Upper lobe of right lung (tissue), 1 donor: ENCODE data around the gene SEMA6B. TPM values are rescaled to one million over a fixed set of nuclear protein-coding genes. Genes with fewer than 3 reads are reported as not detected.

Experiments used
- ATAC-seq: fragments of 200-7000 bp; cut with Tn5 transposase; one replicate; pipeline ENCODE4 v1.9.1; 2020; ENCODE audit warnings: mild to moderate bottlenecking, moderate library complexity
- DNase-seq: peaks from one replicate; pipeline ENCODE4 v3.0.0-alpha.2; 2020
- H3K27ac ChIP-seq: fragments of 200-600 bp; one replicate; pipeline ENCODE4 v1.8.0; 2022
- H3K27me3 ChIP-seq: fragments of 200-600 bp; one replicate; pipeline ENCODE4 v1.8.0; 2022; ENCODE audit warnings: mild to moderate bottlenecking
- H3K36me3 ChIP-seq: fragments of 200-600 bp; one replicate; pipeline ENCODE4 v1.8.0; 2022
- H3K4me1 ChIP-seq: fragments of 200-600 bp; one replicate; pipeline ENCODE4 v1.8.0; 2022
- H3K4me3 ChIP-seq: fragments of 200-600 bp; one replicate; pipeline ENCODE4 v1.8.0; 2022; ENCODE audit warnings: mild to moderate bottlenecking
- H3K9me3 ChIP-seq: fragments of 200-600 bp; one replicate; pipeline ENCODE4 v1.8.0; 2022
- CTCF ChIP-seq: fragments of 200-600 bp; IDR thresholded peaks from one replicate; pipeline ENCODE4 v1.8.0; 2022; ENCODE audit warnings: antibody characterized with exemption
- intact Hi-C: fragments of 100-400 bp; cut with DNase I; formaldehyde crosslinking; loops from one replicate; pipeline ENCODE4 v1.11.0; 2022
- total RNA-seq: library from RNA; stranded (reverse); fragmentation: NEBNext Ultra II Directional; extraction: Animal tissue kit (Norgen Biotek cat#: 25700); gene quantifications from one replicate; pipeline ENCODE4 v1.2.1, GENCODE V29; 2021
- donor health status: DM: no; HTN: yes; CAD: no; lungs with severe emphysema.

Gene SEMA6B
- total RNA-seq, 1 donor from 2014 or later, result 20.3 TPM

- peaks cover 79% of the 10 kb centered on the region for H3K36me3 ChIP-seq
- no peaks in the 10 kb centered on the region for H3K9me3 ChIP-seq
- no peak overlapping the region for H3K27ac ChIP-seq
- H3K4me1 ChIP-seq, result no peaks in the 10 kb centered on the region
- no peaks in the 10 kb centered on the region for H3K27me3 ChIP-seq
- intact Hi-C loops, result no loop called here
- no peak for ATAC-seq
- no peak overlapping the region for H3K4me3 ChIP-seq
- no peak for DNase-seq
- TF ChIP-seq CTCF, result no peak
Measured at GRCh38 chr19:4493929-4494690, 65.4 kb downstream of the SEMA6B start.

GRCh38 chr19:4493104-4493928 lies 66.2 kb downstream of the SEMA6B start:
- H3K36me3 ChIP-seq, result peaks cover 76% of the 10 kb centered on the region
- ATAC-seq (no peak), DNase-seq (no peak)
- TF ChIP-seq CTCF, result no peak
- H3K27ac ChIP-seq, result no peak overlapping the region
- H3K27me3 ChIP-seq, result no peaks in the 10 kb centered on the region
- no peaks in the 10 kb centered on the region for H3K9me3 ChIP-seq
- H3K4me1 ChIP-seq, result no peaks in the 10 kb centered on the region
- no peak overlapping the region for H3K4me3 ChIP-seq
- intact Hi-C loops, result no loop called here

Other genes with a start within 250 kb of the SEMA6B start
- 16.1 TPM for gene STAP2, start 220.9 kb downstream of the SEMA6B start, total RNA-seq
- 29.3 TPM for gene MPND, start 216.1 kb downstream of the SEMA6B start, total RNA-seq
- gene SH3GL1, start 159.1 kb downstream of the SEMA6B start, total RNA-seq, result 47.6 TPM
- 10.8 TPM for gene CHAF1A, start 157.0 kb downstream of the SEMA6B start, total RNA-seq
- gene UBXN6, start 101.9 kb downstream of the SEMA6B start, total RNA-seq, result 113 TPM
- 30.6 TPM for gene HDGFL2, start 87.4 kb downstream of the SEMA6B start, total RNA-seq
- 4.1 TPM for gene PLIN4, start 41.2 kb downstream of the SEMA6B start, total RNA-seq
- gene PLIN5, start 24.5 kb downstream of the SEMA6B start, total RNA-seq, result 17.2 TPM
- 15.9 TPM for gene LRG1, start 19.6 kb downstream of the SEMA6B start, total RNA-seq
- 11.9 TPM for gene TNFAIP8L1, start 79.8 kb upstream of the SEMA6B start, total RNA-seq
- 94.2 TPM for gene MYDGF, start 110.7 kb upstream of the SEMA6B start, total RNA-seq
- 75.8 TPM for gene DPP9, start 164.2 kb upstream of the SEMA6B start, total RNA-seq
- 12.4 TPM for gene FEM1A, start 232.1 kb upstream of the SEMA6B start, total RNA-seq